Suprapubic skin (tissue), 4 donors: ENCODE measurements around the gene KDM4E.

ENCODE experiments used
- CTCF ChIP-seq, 2 donors: fragments of 200-600 bp in 1 of 2; fragments of 450-650 bp in 1 of 2; sonication (generic) in 1 of 2; IDR thresholded peaks; one replicate each; pipeline ENCODE4 v1.5.1; 2016 to 2019; ENCODE audit warnings: antibody characterized with exemption in 2 of 2, mild to moderate bottlenecking in 1 of 2, moderate library complexity in 1 of 2
- EP300 ChIP-seq: sonication (generic); formaldehyde crosslinking; IDR thresholded peaks from one replicate; pipeline ENCODE4 v1.6.1; 2017; ENCODE audit warnings: antibody characterized with exemption
- POLR2A ChIP-seq, 2 donors: fragments of 450-650 bp; IDR thresholded peaks; one replicate each; pipeline ENCODE4 v1.6.1; 2017; ENCODE audit warnings: antibody characterized with exemption in 2 of 2, mild to moderate bottlenecking in 2 of 2, moderate library complexity in 2 of 2
- POLR2AphosphoS5 ChIP-seq, 3 donors: sonication (generic); formaldehyde crosslinking; IDR thresholded peaks; one replicate each; pipeline ENCODE4 v1.6.1; 2017; ENCODE audit warnings: antibody characterized with exemption in 3 of 3

- TF ChIP-seq POLR2AphosphoS5 (IDR thresholded peaks at IDR 0.05) (no peak), CTCF (IDR thresholded peaks at IDR 0.05) (no peak), POLR2A (IDR thresholded peaks at IDR 0.05) (no peak), EP300 (no peak)
Measured at GRCh38 chr11:95011376-95011775, 13.7 kb upstream of the KDM4E start.
